GM21825 (cell line): ENCODE results near the gene PLA2G2E.
"Not testable (repeated sequence)": the region's sequence is repeated elsewhere in the genome, so short reads cannot be mapped to it uniquely, and the experiment has no call there.

Experiments used
- ATAC-seq: cut with Tn5 transposase; IDR thresholded peaks from one replicate; pipeline ENCODE4 v1.9.1; 2021; ENCODE audit warnings: mild to moderate bottlenecking, moderate library complexity; ENCODE audit not compliant: unreplicated experiment

PLA2G2E gene

DNA sequence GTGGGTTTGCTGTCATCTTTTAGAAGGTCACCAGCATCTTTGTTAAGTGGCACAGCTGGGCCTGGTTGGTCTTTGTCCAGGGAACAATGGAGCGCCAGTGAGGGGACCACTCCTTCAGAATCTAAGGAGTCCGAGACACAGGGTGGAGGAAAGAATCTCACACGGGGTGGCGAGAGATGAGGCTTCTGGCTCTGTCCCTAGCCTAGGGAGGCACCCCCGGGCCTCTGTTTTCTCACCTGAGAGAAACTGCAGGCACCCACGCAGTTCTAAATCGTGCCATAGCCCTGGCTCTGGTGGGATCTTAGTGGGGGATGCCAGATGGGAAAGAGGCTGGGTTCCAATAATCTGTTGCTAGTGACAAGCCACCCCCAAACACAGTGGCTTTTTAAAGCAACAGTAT lies 10.9 kb upstream of the PLA2G2E start:
- no peak for ATAC-seq

DNA sequence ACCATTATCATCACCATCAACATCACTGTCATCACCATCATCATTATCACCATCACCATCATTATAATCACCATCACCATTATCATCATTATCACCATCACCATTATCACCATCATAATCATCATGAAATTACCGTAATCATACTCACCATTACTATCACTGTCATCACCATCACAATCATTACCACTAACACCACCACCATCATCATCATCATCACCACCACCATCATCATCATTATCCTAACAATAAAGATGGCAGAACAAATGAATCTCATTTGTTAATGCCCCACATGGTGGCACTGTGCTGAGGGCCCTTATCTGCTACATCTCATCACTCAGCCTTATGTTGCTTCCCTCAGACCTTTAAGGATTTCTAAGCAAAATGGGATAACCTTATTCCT lies 9.4 kb upstream of the PLA2G2E start:
- no peak for ATAC-seq

GRCh38 chr1:19927130-19927421 lies 3.7 kb upstream of the PLA2G2E start:
- not testable (repeated sequence) for ATAC-seq

DNA sequence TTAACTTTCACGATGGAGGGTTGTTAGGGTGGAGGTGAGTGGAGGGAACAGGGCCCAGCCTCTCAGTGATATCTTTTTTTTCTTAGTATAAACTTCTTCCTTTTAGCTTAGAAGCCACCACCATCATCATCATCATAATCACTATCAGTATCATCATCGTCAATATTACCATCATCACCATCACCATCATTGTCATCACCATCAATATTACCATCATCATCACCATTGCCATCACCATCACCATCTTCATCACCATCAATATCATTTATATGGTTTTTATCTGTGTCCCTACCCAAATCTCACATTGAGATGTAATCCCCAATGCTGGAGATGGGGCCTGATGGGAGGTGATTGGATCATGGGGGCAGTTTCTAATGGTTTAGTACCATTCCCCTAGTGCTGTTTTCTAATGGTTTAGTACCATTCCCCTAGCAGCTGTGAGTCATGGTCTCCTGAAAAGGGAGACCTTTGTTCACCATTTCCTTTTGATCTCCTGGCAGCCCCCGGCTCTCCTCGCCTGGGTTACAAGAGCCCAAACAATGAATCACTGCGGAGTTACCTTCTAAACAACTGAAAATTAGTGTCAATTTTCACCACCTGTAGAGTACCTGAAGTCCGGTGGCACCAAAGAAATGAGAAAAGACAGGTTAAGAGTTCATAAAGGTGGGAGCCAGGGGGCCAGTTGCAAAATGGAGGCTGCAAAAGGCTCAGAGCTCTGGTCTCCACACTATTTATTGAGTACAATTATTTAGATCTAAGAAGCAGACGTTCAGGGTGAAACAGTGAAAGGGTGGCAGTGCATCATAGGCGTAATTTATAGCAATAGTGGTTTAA lies 3.1 kb upstream of the PLA2G2E start:
- ATAC-seq, result no peak

- ATAC-seq, result no peak
Observed at GRCh38 chr1:19925342-19926070, 2.1 kb upstream of the PLA2G2E start.

GRCh38 chr1:19923953-19924346 lies 533 bp upstream of the PLA2G2E start:
- ATAC-seq, result no peak

DNA sequence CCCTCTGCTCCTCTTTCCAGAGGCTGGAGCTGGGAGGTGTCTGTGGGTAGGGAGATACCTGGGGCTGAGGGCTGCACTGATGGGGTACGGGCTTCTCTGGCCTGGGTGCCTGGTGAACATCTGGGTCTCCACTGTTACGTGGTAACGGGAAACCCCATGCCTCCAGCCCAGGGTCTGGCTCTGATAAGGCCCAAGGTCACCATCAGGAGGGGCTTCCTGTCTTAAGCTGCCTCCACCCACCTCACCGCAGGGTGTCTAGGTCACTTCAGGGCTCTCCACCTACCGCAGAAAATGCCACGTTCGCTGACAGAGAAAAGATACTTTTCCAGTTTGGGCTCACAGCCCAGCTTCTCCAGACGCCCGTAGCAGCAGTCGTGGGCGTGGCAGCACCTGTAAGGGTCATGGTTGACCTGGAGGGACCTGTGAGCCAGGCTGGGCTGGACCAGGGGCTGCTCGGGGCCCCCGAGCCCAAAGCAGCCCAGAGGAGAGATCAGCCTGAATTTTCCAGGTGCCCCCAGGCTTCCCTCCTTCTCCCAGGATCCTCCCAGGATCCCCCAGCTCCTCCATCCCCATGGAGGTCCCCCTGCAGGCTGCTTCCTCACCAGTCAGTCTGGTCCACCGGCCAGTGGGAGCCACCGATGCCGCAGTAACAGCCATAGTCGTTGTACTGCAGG lies 1.3 kb downstream of the PLA2G2E start:
- ATAC-seq, result no peak

DNA sequence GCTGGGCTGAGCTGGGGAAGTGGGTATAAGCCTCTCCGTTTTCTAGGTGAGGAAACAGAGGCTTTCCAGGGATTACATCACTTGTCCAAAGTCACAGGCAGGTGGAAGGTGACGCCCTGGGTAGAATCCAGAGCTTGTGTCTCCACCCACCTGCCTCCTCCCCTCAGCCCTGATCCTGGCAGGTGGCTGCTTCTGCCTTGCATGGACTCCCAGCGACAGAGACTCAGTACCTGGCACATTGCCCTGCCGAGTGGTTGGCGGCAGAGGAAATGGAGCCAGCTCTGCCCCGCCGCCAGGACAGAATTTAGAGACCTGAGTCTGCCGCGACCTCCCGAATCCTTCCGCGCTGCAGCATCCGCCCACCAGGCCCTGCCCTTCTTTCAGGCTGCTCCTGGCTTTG lies 2.1 kb downstream of the PLA2G2E start:
- no peak for ATAC-seq

DNA sequence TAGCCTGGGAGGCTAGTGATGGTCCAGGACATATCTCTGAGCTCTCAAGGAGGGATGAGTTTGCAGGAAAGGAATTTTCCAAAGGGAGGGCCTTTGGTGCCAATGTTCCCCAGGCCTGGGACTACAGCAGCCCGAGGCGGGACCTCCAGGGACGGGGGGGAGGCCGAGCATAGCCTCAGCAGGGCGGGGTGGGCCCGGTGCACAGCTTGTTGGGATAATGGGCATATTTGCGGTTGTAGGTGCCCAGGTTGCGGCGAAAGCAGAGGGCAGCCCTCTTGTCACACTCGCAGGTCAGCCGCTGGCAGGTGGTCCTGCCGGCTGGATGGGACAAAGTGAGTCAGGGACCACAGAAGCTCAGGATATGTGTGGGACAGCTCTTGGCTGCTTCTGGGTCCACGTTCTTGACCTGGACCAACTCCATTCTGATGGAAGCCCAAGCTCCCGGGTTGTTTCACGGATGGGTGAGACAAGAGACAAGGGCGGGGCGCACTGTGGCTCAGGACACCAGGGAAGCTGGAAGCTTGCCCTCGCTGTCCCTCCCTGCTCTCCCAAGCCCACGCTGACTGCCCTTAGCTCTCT lies 3.2 kb downstream of the PLA2G2E start:
- no peak for ATAC-seq

- no peak for ATAC-seq
Observed at GRCh38 chr1:19918057-19918456, 5.4 kb downstream of the PLA2G2E start.

GRCh38 chr1:19910650-19911049 lies 12.8 kb downstream of the PLA2G2E start:
- ATAC-seq, result no peak

GRCh38 chr1:19909971-19910370 lies 13.4 kb downstream of the PLA2G2E start:
- ATAC-seq, result no peak

DNA sequence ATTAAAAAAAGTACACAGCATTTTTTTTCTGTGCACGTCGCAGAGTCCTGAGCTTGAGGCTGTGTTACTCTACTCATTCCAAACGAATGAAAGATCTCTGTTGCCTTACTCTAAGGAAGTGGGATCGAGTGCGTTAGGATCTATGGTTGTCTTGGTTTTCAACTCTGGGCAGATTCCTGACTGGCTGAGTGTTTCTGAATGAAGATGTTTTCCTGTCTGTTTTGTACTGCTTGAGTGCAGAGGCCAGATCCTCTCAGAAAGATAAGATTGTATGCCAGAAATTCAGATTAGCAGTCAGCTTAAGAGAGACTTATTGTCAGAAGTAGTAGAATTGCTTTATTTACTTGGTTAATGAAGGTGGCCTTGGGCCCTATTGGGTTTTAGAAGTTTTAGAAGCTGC lies 14.0 kb downstream of the PLA2G2E start:
- ATAC-seq, result no peak

DNA sequence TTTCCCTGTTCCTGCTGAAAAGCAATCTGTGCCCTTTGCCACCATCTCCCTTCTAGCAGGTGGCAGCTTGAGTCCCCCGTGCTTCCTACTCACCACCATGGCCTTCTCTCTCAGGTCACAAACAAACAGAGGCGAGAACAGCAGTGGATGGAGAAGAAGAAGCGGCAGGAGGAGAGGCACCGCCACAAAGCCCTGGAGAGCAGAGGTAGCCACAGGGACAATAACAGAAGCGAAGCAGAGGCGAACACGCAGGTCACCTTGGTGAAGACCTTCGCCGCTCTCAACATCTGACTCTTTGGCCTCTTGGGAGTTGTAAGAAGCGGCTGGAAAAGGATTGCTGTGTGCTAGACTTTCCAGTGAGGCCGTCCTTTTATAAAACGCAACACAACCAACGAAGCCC lies 16.0 kb downstream of the PLA2G2E start:
- ATAC-seq, result no peak

- no peak for ATAC-seq
Observed at GRCh38 chr1:19903621-19904020, 19.8 kb downstream of the PLA2G2E start.

DNA sequence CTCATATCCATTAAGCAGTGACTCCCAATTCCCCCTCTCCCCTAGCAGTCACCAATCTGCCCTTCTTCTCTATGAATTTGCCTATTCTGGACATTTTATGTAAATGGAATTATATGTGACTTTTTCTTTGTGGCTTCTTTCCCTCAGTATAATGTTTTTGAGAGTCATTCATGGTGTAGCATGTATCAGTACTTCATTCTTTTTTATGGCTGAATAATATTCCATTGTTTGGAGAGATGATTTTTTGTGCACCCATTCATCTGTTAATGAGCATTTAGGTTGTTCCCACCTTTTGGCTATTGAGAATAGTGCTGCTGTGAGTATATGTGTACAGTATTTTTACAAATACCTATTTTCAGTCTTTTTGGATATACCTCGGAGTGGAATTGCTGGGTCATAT lies 21.8 kb downstream of the PLA2G2E start:
- ATAC-seq, result no peak

GRCh38 chr1:19894218-19894617 lies 29.2 kb downstream of the PLA2G2E start:
- ATAC-seq, result no peak

- no peak for ATAC-seq
Observed at GRCh38 chr1:19893687-19894086, 29.7 kb downstream of the PLA2G2E start.

DNA sequence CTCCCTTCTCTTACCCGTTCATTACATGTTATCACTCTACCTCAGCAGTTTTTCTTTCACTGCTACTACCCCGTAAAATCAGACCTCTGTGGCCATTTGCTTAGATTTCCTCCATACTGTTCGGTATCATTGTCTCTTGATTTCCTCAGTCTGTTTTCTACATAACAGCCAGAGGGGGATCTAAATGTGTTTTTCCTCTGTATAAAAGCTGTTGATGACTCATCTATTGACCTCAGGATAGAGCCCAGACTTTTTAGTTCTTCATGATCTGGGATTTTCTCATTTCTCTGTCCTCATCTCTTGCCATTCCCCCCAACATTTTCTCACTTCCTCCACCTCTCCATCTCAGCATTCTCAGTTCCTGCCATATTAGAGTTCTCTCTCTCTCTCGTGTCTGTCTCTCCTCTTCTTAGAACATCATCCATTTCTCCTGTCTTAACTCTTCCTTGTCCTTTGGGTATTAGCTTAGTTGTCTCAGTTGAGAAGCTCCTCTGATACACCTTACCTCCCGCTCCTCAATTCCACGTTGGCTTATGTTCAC lies 30.7 kb downstream of the PLA2G2E start:
- ATAC-seq, result no peak

GRCh38 chr1:19892129-19892528 lies 31.3 kb downstream of the PLA2G2E start:
- ATAC-seq, result no peak

DNA sequence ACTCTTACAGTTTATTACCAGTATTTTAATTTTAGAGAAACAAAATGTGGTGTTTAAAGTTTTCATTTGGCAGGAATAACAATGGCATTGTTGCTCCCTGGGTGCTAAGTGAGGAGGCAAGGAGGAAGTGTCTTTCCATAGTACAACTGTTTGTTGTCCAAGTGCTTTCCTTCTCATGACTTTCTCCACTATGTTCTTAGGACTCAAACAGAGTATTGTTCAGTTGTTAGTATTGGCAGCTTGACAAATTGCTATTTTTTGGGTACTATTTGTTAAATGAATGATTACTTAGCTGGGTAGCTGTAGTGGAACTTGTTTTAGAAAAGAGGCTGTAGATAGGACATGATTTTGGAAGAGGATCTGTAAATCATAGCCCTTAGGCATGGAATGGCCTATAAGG lies 33.8 kb downstream of the PLA2G2E start:
- ATAC-seq, result no peak
